GM23338 (cell line): Measurements from ENCODE around the gene TPX2. TPM values are rescaled to one million over a fixed set of nuclear protein-coding genes. Genes with fewer than 3 reads are reported as not detected.

Source experiments
- ATAC-seq: fragments of 200-7000 bp; cut with Tn5 transposase; 3 replicates; pipeline ENCODE4 v1.9.1; 2020
- DNase-seq: peaks from one replicate; pipeline ENCODE4 v3.0.0-alpha.2; 2015; ENCODE audit warnings: low spot score
- H2AFZ ChIP-seq: fragments of 200-600 bp; sonication (generic); 2 replicates; pipeline ENCODE4 v1.8.0; 2016; ENCODE audit warnings: antibody characterized with exemption, mild to moderate bottlenecking, moderate library complexity
- H3F3A ChIP-seq: fragments of 200-600 bp; sonication (generic); replicated peaks from 2 replicates; pipeline ENCODE4 v1.8.0; 2017; ENCODE audit warnings: antibody characterized with exemption, mixed run types, low read depth
- H3K27ac ChIP-seq: fragments of 200-600 bp; sonication (generic); 2 replicates; pipeline ENCODE4 v1.6.1; 2016; ENCODE audit warnings: low read depth
- H3K27me3 ChIP-seq: fragments of 200-600 bp; sonication (generic); 2 replicates; pipeline ENCODE4 v1.8.0; 2016; ENCODE audit warnings: mild to moderate bottlenecking, mixed run types, moderate library complexity; ENCODE audit not compliant: insufficient read depth
- H3K36me3 ChIP-seq: fragments of 200-600 bp; sonication (generic); 2 replicates; pipeline ENCODE4 v1.8.0; 2016; ENCODE audit warnings: mild to moderate bottlenecking; ENCODE audit not compliant: insufficient read depth
- H3K4me1 ChIP-seq: fragments of 200-600 bp; sonication (generic); 2 replicates; pipeline ENCODE4 v1.8.0; 2016; ENCODE audit warnings: mild to moderate bottlenecking, moderate library complexity; ENCODE audit not compliant: insufficient read depth
- H3K4me2 ChIP-seq: fragments of 200-600 bp; sonication (generic); 2 replicates; pipeline ENCODE4 v1.7.1; 2017; ENCODE audit warnings: mixed run types
- H3K4me3 ChIP-seq: fragments of 200-600 bp; sonication (generic); 2 replicates; pipeline ENCODE4 v1.6.1; 2016; ENCODE audit warnings: mixed run types
- H3K79me2 ChIP-seq: fragments of 200-600 bp; sonication (generic); replicated peaks from 2 replicates; pipeline ENCODE4 v1.8.0; 2017; ENCODE audit warnings: mild to moderate bottlenecking; ENCODE audit not compliant: insufficient read depth
- H3K9me2 ChIP-seq: fragments of 200-600 bp; sonication (generic); 2 replicates; pipeline ENCODE4 v1.8.0; 2017; ENCODE audit not compliant: insufficient read depth
- H4K20me1 ChIP-seq: fragments of 200-600 bp; sonication (generic); replicated peaks from 2 replicates; pipeline ENCODE4 v1.8.0; 2017; ENCODE audit warnings: mild to moderate bottlenecking; ENCODE audit not compliant: insufficient read depth
- H3K27ac Mint-ChIP-seq: 2 replicates; pipeline ENCODE4 v1.8.0; 2020; ENCODE audit warnings: inconsistent platforms, mild to moderate bottlenecking, moderate library complexity, mixed read lengths
- H3K27me3 Mint-ChIP-seq: 3 replicates; pipeline ENCODE4 v1.8.0; 2022; ENCODE audit warnings: low read depth, mild to moderate bottlenecking, moderate library complexity, mixed read lengths, inconsistent platforms; ENCODE audit not compliant: insufficient read depth, poor library complexity
- H3K36me3 Mint-ChIP-seq: 3 replicates; pipeline ENCODE4 v1.8.0; 2021; ENCODE audit warnings: low read depth, mild to moderate bottlenecking, inconsistent platforms, moderate library complexity, mixed read lengths
- H3K4me1 Mint-ChIP-seq: 3 replicates; pipeline ENCODE4 v1.8.0; 2020; ENCODE audit warnings: mild to moderate bottlenecking, inconsistent platforms, mixed read lengths
- H3K4me3 Mint-ChIP-seq: 3 replicates; pipeline ENCODE4 v1.8.0; 2021; ENCODE audit warnings: moderate library complexity, mild to moderate bottlenecking, inconsistent platforms, mixed read lengths
- H3K9me3 Mint-ChIP-seq: 3 replicates; pipeline ENCODE4 v1.8.0; 2020; ENCODE audit warnings: moderate library complexity, mild to moderate bottlenecking, inconsistent platforms, mixed read lengths
- CTCF ChIP-seq, 2 experiments: fragments of 200-600 bp in 1 of 2; sonication (generic) in 1 of 2; conservative IDR thresholded peaks; 2 replicates each; pipeline versions ENCODE4 v1.5.1 to v1.6.1; 2016 to 2017; ENCODE audit warnings: antibody characterized with exemption in 2 of 2, low read depth in 2 of 2, mild to moderate bottlenecking in 2 of 2, moderate library complexity in 1 of 2
- ETS1 ChIP-seq: IDR thresholded peaks from 2 replicates; pipeline ENCODE4 v1.6.1; 2016; ENCODE audit warnings: antibody characterized with exemption
- EZH2 ChIP-seq: fragments of 200-600 bp; sonication (generic); IDR thresholded peaks from one replicate; pipeline ENCODE4 v1.8.0; 2017; ENCODE audit warnings: antibody characterized with exemption, mild to moderate bottlenecking, low read depth; ENCODE audit not compliant: unreplicated experiment
- EZH2phosphoT487 ChIP-seq: fragments of 200-600 bp; sonication (generic); IDR thresholded peaks from one replicate; pipeline ENCODE4 v1.8.1; 2018; ENCODE audit warnings: antibody characterized with exemption; ENCODE audit not compliant: unreplicated experiment
- JUNB ChIP-seq: IDR thresholded peaks from one replicate; pipeline ENCODE4 v1.6.1; 2016; ENCODE audit warnings: antibody characterized with exemption; ENCODE audit not compliant: unreplicated experiment
- NANOG ChIP-seq: IDR thresholded peaks from 2 replicates; pipeline ENCODE4 v1.6.1; 2016; ENCODE audit warnings: antibody characterized with exemption, borderline replicate concordance
- POLR2AphosphoS5 ChIP-seq: IDR thresholded peaks from 2 replicates; pipeline ENCODE4 v1.6.1; 2016; ENCODE audit warnings: antibody characterized with exemption, low read depth
- REST ChIP-seq: IDR thresholded peaks from one replicate; pipeline ENCODE4 v1.6.1; 2018; ENCODE audit warnings: antibody characterized with exemption; ENCODE audit not compliant: unreplicated experiment
- STAT1 ChIP-seq: IDR thresholded peaks from one replicate; pipeline ENCODE4 v1.6.1; 2016; ENCODE audit warnings: antibody characterized with exemption; ENCODE audit not compliant: unreplicated experiment
- ZNF114 ChIP-seq: fragments of 250-450 bp; sonication (Bioruptor Pico); IDR thresholded peaks from 2 replicates; pipeline ENCODE4 v1.5.0; 2020; ENCODE audit warnings: mild to moderate bottlenecking, moderate library complexity
- ZNF331 ChIP-seq: fragments of 250-450 bp; sonication (Bioruptor Pico); IDR thresholded peaks from 2 replicates; pipeline ENCODE4 v1.5.0; 2020; ENCODE audit warnings: low read depth, mild to moderate bottlenecking, moderate library complexity
- ZNF462 ChIP-seq: fragments of 250-450 bp; sonication (Bioruptor Pico); IDR thresholded peaks from 2 replicates; pipeline ENCODE4 v1.5.0; 2020; ENCODE audit warnings: mild to moderate bottlenecking, moderate library complexity
- polyA plus RNA-seq: library from polyadenylated mRNA; unstranded; fragments of >200 nt; fragmentation: Nextera tagmentation; extraction: Ambion mirVana; gene quantifications from 2 replicates; pipeline ENCODE4 v1.2.1, GENCODE V29; 2016
- total RNA-seq: library from RNA; depleted of rRNA; stranded (reverse); fragments of >200 nt; shearing (Covaris generic); gene quantifications from 2 replicates; pipeline ENCODE4 v1.2.3, GENCODE V29; 2014

Gene TPX2
- total and polyA plus RNA-seq, 2 experiments from 2014 or later = 101 to 159 TPM

GRCh38 chr20:31833931-31834521, 94.9 kb downstream of the TPX2 start:
- Histone ChIP-seq H3K4me3 (no peak overlapping the region), H4K20me1 (no peaks in the 10 kb centered on the region), H3K79me2 (no peaks in the 10 kb centered on the region), H2AFZ (peak overlapping the region; percentile 95), H3F3A (0 out of 2 replicates have a peak, but pooled peaks cover 4% of the 10 kb centered on the region), H3K9me2 (no peaks in the 10 kb centered on the region; the same call in 1 of the 2 replicates), H3K4me1 (no peaks in the 10 kb centered on the region; the same call in 1 of the 2 replicates), H3K4me2 (no peak overlapping the region), H3K27ac (no peak overlapping the region), H3K36me3 (no peaks in the 10 kb centered on the region), H3K27me3 (no peaks in the 10 kb centered on the region)
- no peaks in the 10 kb centered on the region; the same call in 2 of the 3 replicates for H3K36me3 Mint-ChIP-seq
- H3K4me1 Mint-ChIP-seq = peaks cover 6% of the 10 kb centered on the region
- TF ChIP-seq ZNF114 (CRISPR knock-in tag) = no peak
- TF ChIP-seq STAT1 = no peak
- TF ChIP-seq ETS1 = no peak
- TF ChIP-seq REST = no peak
- no peak for TF ChIP-seq ZNF462 (CRISPR knock-in tag)
- TF ChIP-seq NANOG = no peak
- no peak for TF ChIP-seq CTCF (conservative IDR thresholded peaks at IDR 0.05; ENCODE audit: low read depth in 2 of 2)
- no peak for TF ChIP-seq EZH2
- TF ChIP-seq POLR2AphosphoS5 = no peak
- TF ChIP-seq EZH2phosphoT487 = no peak
- TF ChIP-seq JUNB = no peak
- no peak for TF ChIP-seq ZNF331
- DNase-seq (no peak), ATAC-seq (peak; percentile 16)
- H3K27me3 Mint-ChIP-seq = peaks cover 22% of the 10 kb centered on the region
- peaks cover 21% of the 10 kb centered on the region for H3K9me3 Mint-ChIP-seq
- no peak overlapping the region for H3K4me3 Mint-ChIP-seq
- no peak overlapping the region for H3K27ac Mint-ChIP-seq
